KMS-11 (cell line): Measurements from ENCODE around the gene CSDE1.

Experiments
- H2AFZ ChIP-seq: fragments of 200-600 bp; sonication (generic); 2 replicates; pipeline ENCODE4 v1.6.1; 2016; ENCODE audit warnings: antibody characterized with exemption, mixed run types, low read depth
- H3K27ac ChIP-seq: fragments of 200-600 bp; sonication (generic); 2 replicates; pipeline ENCODE4 v1.6.1; 2016; ENCODE audit warnings: mild to moderate bottlenecking, mixed run types
- H3K27me3 ChIP-seq: fragments of 200-600 bp; sonication (generic); 2 replicates; pipeline ENCODE4 v1.6.1; 2017; ENCODE audit warnings: mild to moderate bottlenecking, low read depth, mixed run types, moderate library complexity; ENCODE audit not compliant: insufficient read depth
- H3K36me3 ChIP-seq: fragments of 200-600 bp; sonication (generic); 2 replicates; pipeline ENCODE4 v1.6.1; 2017; ENCODE audit warnings: mild to moderate bottlenecking, mixed run types; ENCODE audit not compliant: insufficient read depth
- H3K4me1 ChIP-seq: fragments of 200-600 bp; sonication (generic); 2 replicates; pipeline ENCODE4 v1.6.1; 2016; ENCODE audit warnings: mild to moderate bottlenecking, low read depth, mixed run types; ENCODE audit not compliant: poor library complexity, severe bottlenecking
- H3K4me2 ChIP-seq: fragments of 200-600 bp; sonication (generic); 2 replicates; pipeline ENCODE4 v1.7.0; 2016; ENCODE audit warnings: mild to moderate bottlenecking, mixed run types
- H3K4me3 ChIP-seq: fragments of 200-600 bp; sonication (generic); IDR thresholded peaks from 2 replicates; pipeline ENCODE4 v1.6.1; 2017; ENCODE audit warnings: low read depth, low read length, mixed read lengths; ENCODE audit not compliant: insufficient read depth
- H3K79me2 ChIP-seq: fragments of 200-600 bp; sonication (generic); 2 replicates; pipeline ENCODE4 v1.6.1; 2016; ENCODE audit warnings: low read depth, mixed run types; ENCODE audit not compliant: insufficient read depth
- H3K9ac ChIP-seq: fragments of 200-600 bp; sonication (generic); 2 replicates; pipeline ENCODE4 v1.6.1; 2016; ENCODE audit warnings: mild to moderate bottlenecking, mixed run types
- H4K20me1 ChIP-seq: fragments of 200-600 bp; sonication (generic); 2 replicates; pipeline ENCODE4 v1.6.1; 2016; ENCODE audit warnings: mild to moderate bottlenecking, mixed run types; ENCODE audit not compliant: insufficient read depth
- CTCF ChIP-seq: fragments of 200-600 bp; sonication (generic); conservative IDR thresholded peaks from 2 replicates; pipeline ENCODE4 v1.6.1; 2017; ENCODE audit warnings: low read depth, mild to moderate bottlenecking, antibody characterized with exemption, low read length, moderate library complexity, mixed read lengths

The CSDE1 gene

GRCh38 chr1:114668784-114669561 lies 88.8 kb downstream of the CSDE1 start:
- Histone ChIP-seq H3K4me2 (peak overlapping the region; percentile 58), H3K27ac (peak overlapping the region; percentile 46), H4K20me1 (no peaks in the 10 kb centered on the region), H3K79me2 (peaks cover 20% of the 10 kb centered on the region; the same call in 1 of the 2 replicates), H3K36me3 (no peaks in the 10 kb centered on the region), H3K9ac (peak overlapping the region; percentile 43; the same call in 1 of the 2 replicates), H3K4me1 (peaks cover 29% of the 10 kb centered on the region), H3K27me3 (no peaks in the 10 kb centered on the region), H2AFZ (peak overlapping the region; percentile 82), H3K4me3 (peak overlapping the region; percentile 62)
- no peak for TF ChIP-seq CTCF

- Histone ChIP-seq H3K4me2 (peak overlapping the region; percentile 58), H3K79me2 (peaks cover 20% of the 10 kb centered on the region; the same call in 1 of the 2 replicates)
Measured at GRCh38 chr1:114668373-114668772, 89.4 kb downstream of the CSDE1 start.

GRCh38 chr1:114666954-114667353 lies 90.8 kb downstream of the CSDE1 start:
- no peaks in the 10 kb centered on the region for H4K20me1 ChIP-seq
- H3K27me3 ChIP-seq = no peaks in the 10 kb centered on the region
- H3K79me2 ChIP-seq = peaks cover 20% of the 10 kb centered on the region; the same call in 1 of the 2 replicates
- no peak overlapping the region for H3K4me3 ChIP-seq
- H3K36me3 ChIP-seq = no peaks in the 10 kb centered on the region
- H3K4me1 ChIP-seq = peaks cover 29% of the 10 kb centered on the region
- H3K4me2 ChIP-seq = no peak overlapping the region
- no peak overlapping the region for H3K27ac ChIP-seq
- TF ChIP-seq CTCF = no peak
- H3K9ac ChIP-seq = no peak overlapping the region
- H2AFZ ChIP-seq = no peak overlapping the region

More at GRCh38 chr1:114668373-114668772, 89.4 kb downstream of the CSDE1 start:
- TF ChIP-seq CTCF = no peak
- Histone ChIP-seq H3K27ac (no peak overlapping the region), H3K27me3 (no peaks in the 10 kb centered on the region), H4K20me1 (no peaks in the 10 kb centered on the region), H3K9ac (no peak overlapping the region), H3K4me1 (peaks cover 29% of the 10 kb centered on the region), H3K4me3 (no peak overlapping the region), H2AFZ (no peak overlapping the region), H3K36me3 (no peaks in the 10 kb centered on the region)
